HepG2 (cell line): ENCODE results near the gene GPR42. TPM values are rescaled to one million over a fixed set of nuclear protein-coding genes. Genes with fewer than 3 reads are reported as not detected.

Experiments
- ATAC-seq: fragments of 200-7000 bp; cut with Tn5 transposase; 3 replicates; pipeline ENCODE4 v1.9.1; 2020; ENCODE audit warnings: mild to moderate bottlenecking, moderate library complexity
- BruUV-seq: library from RNA; stranded (reverse); fragments of 400-500 nt; replicated peaks from 2 replicates; lab custom pipeline; 2021; lab: Mats Ljungman, UMichigan
- CTCF ChIA-PET: fragments of 300-600 bp; formaldehyde crosslinking; extraction: SDS; loops from one replicate; lab custom pipeline; 2021; ENCODE audit warnings: low total read pairs, inconsistent platforms, low intra/inter-chr PET ratio; lab: Yijun Ruan, JAX
- POLR2A ChIA-PET: fragments of 350-600 bp; sonication (Branson Sonifier 250); formaldehyde crosslinking; loops from one replicate; lab custom pipeline; 2020; ENCODE audit warnings: antibody characterized with exemption, inconsistent platforms; lab: Yijun Ruan, JAX
- DNase-seq: peaks from one replicate; pipeline ENCODE4 v3.0.0-alpha.2; 2015; ENCODE audit warnings: low spot score
- FAIRE-seq: peaks from 3 replicates; lab custom pipeline; 2011; peaks lifted over from hg19 to GRCh38; lab: Jason Lieb, UNC
- H2AFZ ChIP-seq: one replicate; pipeline ENCODE4 v1.6.1; 2011; ENCODE audit warnings: low read length, inconsistent platforms
- H3K27ac ChIP-seq: fragments of 300-600 bp; 3 replicates; pipeline ENCODE4 v1.8.0; 2011; ENCODE audit warnings: mixed run types, mild to moderate bottlenecking, mixed read lengths, low read length, inconsistent platforms; ENCODE audit not compliant: insufficient read depth; ENCODE audit errors: extremely low read length
- H3K27me3 ChIP-seq, 2 experiments: fragments of 200-600 bp in 1 of 2; 2 replicates in 1 of 2; 3 replicates in 1 of 2; pipeline versions ENCODE4 v1.6.0 to v1.8.0; 2011; ENCODE audit warnings: low read length in 2 of 2, mild to moderate bottlenecking in 2 of 2, moderate library complexity in 2 of 2, inconsistent platforms in 1 of 2; ENCODE audit not compliant: insufficient read depth in 2 of 2, control insufficient read depth in 1 of 2
- H3K36me3 ChIP-seq, 2 experiments: fragments of 200-600 bp in 1 of 2; replicated peaks in 1 of 2; 2 replicates in 1 of 2; 3 replicates in 1 of 2; pipeline versions ENCODE4 v1.5.1 to v1.8.0; 2011; ENCODE audit warnings: low read length in 2 of 2, inconsistent platforms in 1 of 2; ENCODE audit not compliant: insufficient read depth in 2 of 2, control insufficient read depth in 1 of 2
- H3K4me1 ChIP-seq: 2 replicates; pipeline ENCODE4 v1.5.1; 2012; ENCODE audit warnings: low read length, inconsistent platforms; ENCODE audit not compliant: insufficient read depth
- H3K4me2 ChIP-seq: 2 replicates; pipeline ENCODE4 v1.6.0; 2011; ENCODE audit warnings: low read depth, low read length, inconsistent platforms
- H3K4me3 ChIP-seq, 3 experiments: fragments of 200-600 bp in 1 of 3; sonication (generic), shearing (Covaris generic) in 1 of 3; replicated peaks in 1 of 3; 2 replicates each; pipeline ENCODE4 v1.5.1; 2011 to 2016; ENCODE audit warnings: low read length in 3 of 3, inconsistent platforms in 2 of 3, low read depth in 2 of 3, mild to moderate bottlenecking in 2 of 3, control low read depth in 1 of 3, mixed read lengths in 1 of 3; ENCODE audit not compliant: insufficient read depth in 1 of 3
- H3K79me2 ChIP-seq: one replicate; pipeline ENCODE4 v1.6.1; 2011; ENCODE audit warnings: low read length, inconsistent platforms; ENCODE audit not compliant: insufficient read depth
- H3K9ac ChIP-seq: 2 replicates; pipeline ENCODE4 v1.6.0; 2011; ENCODE audit warnings: mild to moderate bottlenecking, low read depth, low read length, inconsistent platforms; ENCODE audit not compliant: insufficient read depth
- H3K9me3 ChIP-seq: 2 replicates; pipeline ENCODE4 v1.5.1; 2012; ENCODE audit warnings: mild to moderate bottlenecking, low read length
- H4K20me1 ChIP-seq: 2 replicates; pipeline ENCODE4 v1.6.0; 2011; ENCODE audit warnings: inconsistent platforms, mild to moderate bottlenecking, low read length, moderate library complexity; ENCODE audit not compliant: insufficient read depth
- ARHGAP35 ChIP-seq: sonication (generic); formaldehyde crosslinking; IDR thresholded peaks from 2 replicates; pipeline ENCODE4 v1.9.0; 2022; ENCODE audit warnings: mild to moderate bottlenecking, inconsistent platforms, moderate library complexity, missing genetic modification reagents, borderline replicate concordance
- MBD4 ChIP-seq: IDR thresholded peaks from 2 replicates; pipeline ENCODE4 v1.6.1; 2012; ENCODE audit warnings: low read length, inconsistent platforms, borderline replicate concordance
- MTA3 ChIP-seq: sonication (generic); formaldehyde crosslinking; IDR thresholded peaks from 2 replicates; pipeline ENCODE4 v1.4.0; 2020; ENCODE audit warnings: missing genetic modification reagents
- SP2 ChIP-seq: sonication (generic); formaldehyde crosslinking; IDR thresholded peaks from 2 replicates; pipeline ENCODE4 v1.5.1; 2020; ENCODE audit warnings: mild to moderate bottlenecking, missing genetic modification reagents
- ZNF607 ChIP-seq: sonication (generic); formaldehyde crosslinking; IDR thresholded peaks from 2 replicates; pipeline ENCODE4 v1.5.1; 2020; ENCODE audit warnings: missing genetic modification reagents, mild to moderate bottlenecking, borderline replicate concordance
- ZNF75D ChIP-seq: sonication (generic); formaldehyde crosslinking; IDR thresholded peaks from 2 replicates; pipeline ENCODE4 v1.8.1; 2023; ENCODE audit warnings: missing genetic modification reagents, mild to moderate bottlenecking, borderline replicate concordance
- ZNF780A ChIP-seq: sonication (generic); formaldehyde crosslinking; IDR thresholded peaks from 2 replicates; pipeline ENCODE4 v1.8.0; 2022; ENCODE audit warnings: mild to moderate bottlenecking, missing genetic modification reagents, moderate library complexity
- WGBS: methylation state at CpG from one replicate; pipeline ENCODE4 v1.1.6; 2017; ENCODE audit warnings: low lambda C conversion rate; 5-methylcytosine and 5-hydroxymethylcytosine counted together
- in situ Hi-C: cut with HindIII; loops from 2 replicates; pipeline ENCODE4 v1.10.0; 2017; ENCODE audit warnings: low pct_unique_long_range_greater_than_20kb; ENCODE audit not compliant: extremely low pct_ligation_motif_present
- intact Hi-C: fragments of 100-400 bp; cut with micrococcal nuclease; formaldehyde crosslinking; loops from one replicate; pipeline ENCODE4 v1.10.0; 2022; ENCODE audit not compliant: unreplicated experiment
- polyA plus RNA-seq, 8 experiments: library from polyadenylated mRNA; depleted of rRNA in 3 of 8; stranded (reverse) in 7 of 8; unstranded in 1 of 8; fragments of >200 nt; fragmentation: Illumina TruSeq in 4 of 8; extraction: Trizol in 4 of 8; gene quantifications; 2 replicates each; pipeline versions ENCODE4 v1.2.1 to v1.2.3, GENCODE V29; 2011 to 2016; ENCODE audit warnings: low read depth in 4 of 8, missing spikeins in 1 of 8, mixed read lengths in 1 of 8; ENCODE audit not compliant: insufficient read depth in 1 of 8
- total RNA-seq, 5 experiments: library from RNA; depleted of rRNA; stranded (reverse); fragments of >200 nt; fragmentation: Illumina TruSeq; extraction: Trizol; gene quantifications; 2 replicates each; pipeline ENCODE4 v1.2.3, GENCODE V29; 2016; ENCODE audit warnings: low read depth in 1 of 5
- TF ChIP-seq, protein P1 (sequence below): fragments of 450-650 bp; IDR thresholded peaks from 2 replicates; pipeline ENCODE4 v1.6.1; 2017; ENCODE audit warnings: mild to moderate bottlenecking
- TF ChIP-seq, protein P2 (sequence below): IDR thresholded peaks from 2 replicates; pipeline ENCODE4 v1.6.1; 2012; ENCODE audit warnings: low read length, improper control_type of control experiment
- TF ChIP-seq, protein P3 (sequence below): sonication (generic); formaldehyde crosslinking; conservative IDR thresholded peaks from 2 replicates; pipeline ENCODE4 v1.8.0; 2022; ENCODE audit warnings: low read depth, missing genetic modification reagents

The GPR42 gene
- total and polyA plus RNA-seq, 2 of the 13 experiments (the other 11 are each of a cell fraction or from before 2014, with no cell fraction given), result not detected

DNA sequence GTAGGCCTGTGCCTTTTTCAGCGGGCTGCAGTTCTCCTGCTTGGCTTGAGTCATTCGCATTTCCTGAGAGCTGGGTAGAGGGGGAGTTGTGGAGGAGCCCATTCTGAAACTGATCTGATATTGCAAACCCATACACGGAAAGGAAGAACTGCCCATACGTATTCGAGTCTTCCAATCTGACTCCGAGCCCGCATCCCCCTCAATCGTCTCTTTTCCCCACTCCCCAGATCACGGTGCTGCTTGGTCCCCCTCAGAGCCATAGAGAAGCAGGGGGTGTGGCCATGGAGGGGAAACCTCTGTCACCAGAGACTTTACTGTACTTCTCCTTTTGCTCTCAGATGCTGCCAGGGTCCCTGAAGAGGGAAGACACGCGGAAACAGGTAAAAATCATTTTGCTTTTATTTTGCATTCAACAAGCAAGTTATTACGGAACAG, 42.0 kb upstream of the GPR42 start, which contains the start of gene CD22 (continued):
- TF ChIP-seq, protein P1, sequence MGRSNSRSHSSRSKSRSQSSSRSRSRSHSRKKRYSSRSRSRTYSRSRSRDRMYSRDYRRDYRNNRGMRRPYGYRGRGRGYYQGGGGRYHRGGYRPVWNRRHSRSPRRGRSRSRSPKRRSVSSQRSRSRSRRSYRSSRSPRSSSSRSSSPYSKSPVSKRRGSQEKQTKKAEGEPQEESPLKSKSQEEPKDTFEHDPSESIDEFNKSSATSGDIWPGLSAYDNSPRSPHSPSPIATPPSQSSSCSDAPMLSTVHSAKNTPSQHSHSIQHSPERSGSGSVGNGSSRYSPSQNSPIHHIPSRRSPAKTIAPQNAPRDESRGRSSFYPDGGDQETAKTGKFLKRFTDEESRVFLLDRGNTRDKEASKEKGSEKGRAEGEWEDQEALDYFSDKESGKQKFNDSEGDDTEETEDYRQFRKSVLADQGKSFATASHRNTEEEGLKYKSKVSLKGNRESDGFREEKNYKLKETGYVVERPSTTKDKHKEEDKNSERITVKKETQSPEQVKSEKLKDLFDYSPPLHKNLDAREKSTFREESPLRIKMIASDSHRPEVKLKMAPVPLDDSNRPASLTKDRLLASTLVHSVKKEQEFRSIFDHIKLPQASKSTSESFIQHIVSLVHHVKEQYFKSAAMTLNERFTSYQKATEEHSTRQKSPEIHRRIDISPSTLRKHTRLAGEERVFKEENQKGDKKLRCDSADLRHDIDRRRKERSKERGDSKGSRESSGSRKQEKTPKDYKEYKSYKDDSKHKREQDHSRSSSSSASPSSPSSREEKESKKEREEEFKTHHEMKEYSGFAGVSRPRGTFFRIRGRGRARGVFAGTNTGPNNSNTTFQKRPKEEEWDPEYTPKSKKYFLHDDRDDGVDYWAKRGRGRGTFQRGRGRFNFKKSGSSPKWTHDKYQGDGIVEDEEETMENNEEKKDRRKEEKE, result no peak
- TF ChIP-seq, all 625 proteins: peak for 0

DNA sequence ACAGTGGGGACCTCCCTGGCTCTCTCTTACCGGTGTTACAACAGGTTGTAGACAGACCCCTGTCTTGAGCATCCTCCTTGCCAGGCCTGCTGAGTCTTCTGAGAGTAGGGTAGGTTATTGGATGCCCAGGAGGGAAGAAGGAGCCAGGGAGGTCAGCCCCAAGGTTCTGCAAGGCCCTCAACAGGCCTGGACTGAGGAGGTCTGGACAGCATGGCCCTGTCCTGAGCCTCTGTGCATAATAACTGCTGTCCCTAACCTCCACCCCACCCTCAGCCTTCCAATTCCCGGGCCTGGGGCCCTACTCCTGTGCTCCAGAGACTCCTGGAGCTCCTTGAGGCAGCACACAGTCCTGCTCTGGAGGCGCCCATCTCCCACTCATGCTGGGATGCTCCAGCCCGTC, 41.5 kb upstream of the GPR42 start:
- FAIRE-seq (no peak), ATAC-seq (no peak), DNase-seq (no peak)
- Histone ChIP-seq H3K9me3 (no peaks in the 10 kb centered on the region), H3K4me2 (no peak overlapping the region), H4K20me1 (no peaks in the 10 kb centered on the region), H3K79me2 (no peaks in the 10 kb centered on the region), H3K4me3 (no peak overlapping the region), H3K27ac (no peak overlapping the region), H3K36me3 (no peaks in the 10 kb centered on the region), H2AFZ (no peak overlapping the region), H3K27me3 (no peaks in the 10 kb centered on the region), H3K9ac (no peak overlapping the region), H3K4me1 (peaks cover 19% of the 10 kb centered on the region)
- intact Hi-C loops (no loop called here), in situ Hi-C loops (no loop called here)
- ChIA-PET POLR2A (no interaction called here), CTCF (no interaction called here)
- 69% methylated on average over 2 of the region's 4 CpGs for WGBS
- TF ChIP-seq, protein P2, sequence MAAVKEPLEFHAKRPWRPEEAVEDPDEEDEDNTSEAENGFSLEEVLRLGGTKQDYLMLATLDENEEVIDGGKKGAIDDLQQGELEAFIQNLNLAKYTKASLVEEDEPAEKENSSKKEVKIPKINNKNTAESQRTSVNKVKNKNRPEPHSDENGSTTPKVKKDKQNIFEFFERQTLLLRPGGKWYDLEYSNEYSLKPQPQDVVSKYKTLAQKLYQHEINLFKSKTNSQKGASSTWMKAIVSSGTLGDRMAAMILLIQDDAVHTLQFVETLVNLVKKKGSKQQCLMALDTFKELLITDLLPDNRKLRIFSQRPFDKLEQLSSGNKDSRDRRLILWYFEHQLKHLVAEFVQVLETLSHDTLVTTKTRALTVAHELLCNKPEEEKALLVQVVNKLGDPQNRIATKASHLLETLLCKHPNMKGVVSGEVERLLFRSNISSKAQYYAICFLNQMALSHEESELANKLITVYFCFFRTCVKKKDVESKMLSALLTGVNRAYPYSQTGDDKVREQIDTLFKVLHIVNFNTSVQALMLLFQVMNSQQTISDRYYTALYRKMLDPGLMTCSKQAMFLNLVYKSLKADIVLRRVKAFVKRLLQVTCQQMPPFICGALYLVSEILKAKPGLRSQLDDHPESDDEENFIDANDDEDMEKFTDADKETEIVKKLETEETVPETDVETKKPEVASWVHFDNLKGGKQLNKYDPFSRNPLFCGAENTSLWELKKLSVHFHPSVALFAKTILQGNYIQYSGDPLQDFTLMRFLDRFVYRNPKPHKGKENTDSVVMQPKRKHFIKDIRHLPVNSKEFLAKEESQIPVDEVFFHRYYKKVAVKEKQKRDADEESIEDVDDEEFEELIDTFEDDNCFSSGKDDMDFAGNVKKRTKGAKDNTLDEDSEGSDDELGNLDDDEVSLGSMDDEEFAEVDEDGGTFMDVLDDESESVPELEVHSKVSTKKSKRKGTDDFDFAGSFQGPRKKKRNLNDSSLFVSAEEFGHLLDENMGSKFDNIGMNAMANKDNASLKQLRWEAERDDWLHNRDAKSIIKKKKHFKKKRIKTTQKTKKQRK, result no peak
- TF ChIP-seq ZNF607 (CRISPR knock-in tag) (no peak), SP2 (CRISPR knock-in tag) (no peak), ZNF780A (CRISPR knock-in tag) (no peak), ARHGAP35 (CRISPR knock-in tag) (no peak), MTA3 (CRISPR knock-in tag) (no peak), MBD4 (no peak), ZNF75D (CRISPR knock-in tag) (no peak)
- TF ChIP-seq, protein P3, sequence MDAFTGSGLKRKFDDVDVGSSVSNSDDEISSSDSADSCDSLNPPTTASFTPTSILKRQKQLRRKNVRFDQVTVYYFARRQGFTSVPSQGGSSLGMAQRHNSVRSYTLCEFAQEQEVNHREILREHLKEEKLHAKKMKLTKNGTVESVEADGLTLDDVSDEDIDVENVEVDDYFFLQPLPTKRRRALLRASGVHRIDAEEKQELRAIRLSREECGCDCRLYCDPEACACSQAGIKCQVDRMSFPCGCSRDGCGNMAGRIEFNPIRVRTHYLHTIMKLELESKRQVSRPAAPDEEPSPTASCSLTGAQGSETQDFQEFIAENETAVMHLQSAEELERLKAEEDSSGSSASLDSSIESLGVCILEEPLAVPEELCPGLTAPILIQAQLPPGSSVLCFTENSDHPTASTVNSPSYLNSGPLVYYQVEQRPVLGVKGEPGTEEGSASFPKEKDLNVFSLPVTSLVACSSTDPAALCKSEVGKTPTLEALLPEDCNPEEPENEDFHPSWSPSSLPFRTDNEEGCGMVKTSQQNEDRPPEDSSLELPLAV, result no peak
- BruUV-seq, result no TSS peak
